Naive B cell (primary cell): ENCODE results near the gene TCF4. TPM values are rescaled to one million over a fixed set of nuclear protein-coding genes. Genes with fewer than 3 reads are reported as not detected.

ENCODE experiments used
- ATAC-seq, 2 donors: fragments of 150-1000 bp; cut with Tn5 transposase; 2 replicates each; pipeline ENCODE4 v1.10.0; 2021; ENCODE audit warnings: low read depth in 2 of 2, mild to moderate bottlenecking in 2 of 2, moderate library complexity in 2 of 2
- DNase-seq: peaks from one replicate; pipeline ENCODE4 v3.0.0; 2022
- H3K27ac Mint-ChIP-seq, 6 donors: one replicate each; pipeline ENCODE4 v1.8.0; 2020 to 2022; ENCODE audit warnings: mild to moderate bottlenecking in 6 of 6, mixed read lengths in 6 of 6, moderate library complexity in 5 of 6, inconsistent platforms in 2 of 6
- H3K27me3 Mint-ChIP-seq, 3 donors: one replicate each; pipeline ENCODE4 v1.8.0; 2021 to 2022; ENCODE audit warnings: mixed read lengths in 3 of 3, mild to moderate bottlenecking in 1 of 3
- H3K36me3 Mint-ChIP-seq, 2 donors: one replicate each; pipeline ENCODE4 v1.8.0; 2020 to 2022; ENCODE audit warnings: mixed read lengths in 2 of 2, inconsistent platforms in 1 of 2, mild to moderate bottlenecking in 1 of 2
- H3K4me1 Mint-ChIP-seq, 3 donors: one replicate each; pipeline ENCODE4 v1.8.0; 2020 to 2022; ENCODE audit warnings: mixed read lengths in 3 of 3, inconsistent platforms in 1 of 3, mild to moderate bottlenecking in 1 of 3, moderate library complexity in 1 of 3
- H3K4me3 Mint-ChIP-seq, 8 donors: one replicate each; pipeline ENCODE4 v1.8.0; 2020 to 2022; ENCODE audit warnings: mild to moderate bottlenecking in 8 of 8, mixed read lengths in 8 of 8, moderate library complexity in 8 of 8, inconsistent platforms in 2 of 8
- H3K9me3 Mint-ChIP-seq, 7 donors: one replicate each; pipeline ENCODE4 v1.8.0; 2020 to 2022; ENCODE audit warnings: mixed read lengths in 7 of 7, mild to moderate bottlenecking in 5 of 7, inconsistent platforms in 2 of 7, moderate library complexity in 1 of 7
- polyA plus RNA-seq, 6 donors: library from polyadenylated mRNA; unstranded; fragments of 300-500 nt; fragmentation: Illumina TruSeq; gene quantifications; one replicate each; pipeline ENCODE4 v1.2.3, GENCODE V29; 2021; ENCODE audit warnings: low read depth in 6 of 6

TCF4 gene
- polyA plus RNA-seq, 6 donors from 2014 or later, result 199 to 274 (median 217) TPM

DNA sequence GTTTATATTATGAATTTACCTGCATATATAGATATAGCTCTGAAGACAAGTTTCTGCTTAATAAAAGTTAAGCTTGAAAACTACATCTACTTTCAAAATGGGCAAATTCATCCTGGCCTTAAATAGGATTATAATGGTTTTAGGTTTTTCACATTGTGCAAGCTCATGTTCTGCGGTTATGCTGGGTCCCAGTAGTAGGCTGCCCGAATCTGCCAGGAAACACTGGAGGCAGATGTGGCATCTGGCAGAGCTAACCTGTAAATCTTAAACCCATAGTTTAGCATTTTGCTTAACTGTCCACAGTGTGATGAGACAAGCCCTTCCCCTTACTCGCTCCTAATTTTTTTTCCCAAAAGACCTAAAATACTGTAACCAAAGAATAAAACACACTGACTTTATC is 234.2 kb downstream of the TCF4 start:
- ATAC-seq (no peak), DNase-seq (no peak)
- Mint-ChIP-seq H3K36me3 (peaks cover 0 to 8% of the 10 kb centered on the region in 2 donors), H3K4me3 (no peak overlapping the region), H3K27ac (peak overlapping the region in 3 of 6 donors; percentile 11 to 47 (median 36)), H3K9me3 (peaks cover 0 to 4% (median 0%) of the 10 kb centered on the region in 7 donors), H3K27me3 (no peaks in the 10 kb centered on the region), H3K4me1 (peaks cover 11 to 22% (median 20%) of the 10 kb centered on the region in 3 donors)

DNA sequence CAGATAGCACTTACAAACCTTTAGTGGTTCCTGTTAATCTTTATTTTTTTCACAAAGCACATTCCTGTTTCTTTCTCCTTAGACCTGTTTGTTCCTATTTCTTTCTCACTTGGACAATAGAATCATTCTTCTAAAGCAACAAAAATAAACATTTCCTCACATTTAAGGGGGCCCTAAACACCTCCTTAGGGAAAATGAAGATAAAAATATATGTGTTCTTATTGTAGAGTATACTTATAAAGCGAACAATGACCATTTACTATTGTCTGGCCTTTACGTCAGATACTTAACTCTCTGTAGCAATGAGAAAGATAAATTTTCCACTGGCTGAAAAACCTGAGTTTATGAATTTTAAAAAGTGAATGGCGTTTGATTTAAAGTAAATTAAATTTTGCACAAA is 234.6 kb downstream of the TCF4 start:
- ATAC-seq, result no peak
- Mint-ChIP-seq H3K27me3 (no peaks in the 10 kb centered on the region), H3K4me3 (no peak overlapping the region), H3K27ac (peak overlapping the region in 1 of 6 donors; percentile 2), H3K9me3 (peaks cover 0 to 4% (median 0%) of the 10 kb centered on the region in 7 donors), H3K4me1 (peaks cover 11 to 22% (median 20%) of the 10 kb centered on the region in 3 donors), H3K36me3 (peaks cover 0 to 7% of the 10 kb centered on the region in 2 donors)
- no peak for DNase-seq

DNA sequence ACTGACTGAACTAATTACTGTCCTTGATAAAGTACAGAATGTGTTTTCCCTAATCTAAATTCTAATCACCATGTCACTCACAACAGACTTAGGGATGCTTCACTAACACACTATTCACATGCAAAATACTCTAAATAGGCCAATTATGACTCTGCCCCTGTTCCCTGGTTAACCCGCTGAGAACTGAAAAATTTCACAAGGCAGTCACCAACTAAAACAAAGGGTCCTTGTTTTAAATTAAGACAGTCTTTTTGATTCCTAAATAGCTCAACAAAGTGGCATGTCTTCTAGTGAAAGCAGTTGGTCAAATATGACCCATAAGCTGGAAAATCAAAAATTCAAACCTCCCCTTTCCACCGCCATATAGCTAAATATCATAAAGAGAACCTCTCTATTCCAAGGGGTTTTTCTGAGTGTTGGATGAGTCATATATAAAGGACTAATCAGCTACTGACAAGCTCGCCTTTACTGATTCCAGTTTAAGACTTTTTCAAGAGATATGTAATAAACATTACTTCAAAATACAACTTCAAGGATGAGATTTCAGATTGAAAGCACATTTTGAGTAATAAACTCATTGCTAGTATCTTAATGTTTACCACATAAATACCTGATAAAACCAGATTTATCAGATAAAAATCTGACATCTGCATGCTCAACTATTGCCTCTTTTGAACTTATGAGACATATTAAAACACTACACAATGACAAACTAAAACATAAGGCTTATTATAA is 235.8 kb downstream of the TCF4 start:
- ATAC-seq (no peak), DNase-seq (no peak)
- peaks cover 0 to 4% of the 10 kb centered on the region in 2 donors for H3K36me3 Mint-ChIP-seq

DNA sequence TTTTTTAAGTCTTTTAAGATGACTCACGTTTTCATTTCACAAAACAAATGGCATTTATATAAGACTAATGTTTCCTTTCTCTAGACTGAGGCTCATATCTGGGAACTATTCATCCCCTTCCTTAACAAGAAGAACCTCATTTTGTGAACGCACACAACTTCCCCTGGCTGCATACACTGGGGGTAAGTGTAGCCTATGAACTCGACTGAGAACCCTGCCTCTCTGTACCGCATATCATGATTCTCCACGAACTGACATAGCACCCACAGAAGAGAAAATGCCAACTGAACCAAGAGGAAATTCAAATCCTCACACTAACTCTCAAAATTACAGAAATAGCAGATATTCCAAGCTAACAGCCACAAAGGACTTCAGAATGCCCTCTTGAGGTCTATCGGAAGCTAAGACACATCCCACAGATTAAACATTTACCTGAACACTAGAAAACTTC is 236.7 kb downstream of the TCF4 start:
- H3K36me3 Mint-ChIP-seq, result peaks cover 0 to 4% of the 10 kb centered on the region in 2 donors

More for the DNA sequence above, 235.8 kb downstream of the TCF4 start:
- Mint-ChIP-seq H3K4me3 (no peak overlapping the region), H3K27ac (no peak overlapping the region), H3K27me3 (no peaks in the 10 kb centered on the region), H3K9me3 (no peaks in the 10 kb centered on the region), H3K4me1 (peaks cover 11 to 22% (median 20%) of the 10 kb centered on the region in 3 donors)

DNA sequence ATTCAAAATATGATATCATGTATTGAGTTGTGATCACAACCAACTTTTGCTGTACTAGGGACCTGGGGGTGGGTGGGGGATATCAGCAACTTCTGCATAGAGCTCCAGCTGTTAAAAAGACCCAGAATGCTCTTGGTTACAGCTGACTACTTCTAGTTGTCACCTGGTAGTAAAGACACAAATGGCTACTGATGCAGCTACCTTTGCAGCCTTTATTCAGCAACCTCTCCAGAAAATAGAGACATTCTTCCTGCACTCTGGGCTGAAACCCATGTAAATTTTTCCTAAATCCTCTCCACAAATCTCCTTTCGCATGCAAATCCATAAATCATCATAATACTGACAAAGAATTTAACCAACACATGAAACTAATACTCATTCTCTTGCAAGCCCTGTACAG is 238.3 kb downstream of the TCF4 start:
- Mint-ChIP-seq H3K9me3 (no peaks in the 10 kb centered on the region), H3K4me3 (no peak overlapping the region), H3K27me3 (no peaks in the 10 kb centered on the region), H3K27ac (peak overlapping the region in 1 of 6 donors; percentile 0), H3K4me1 (peaks cover 8 to 22% (median 17%) of the 10 kb centered on the region in 3 donors), H3K36me3 (peaks cover 0 to 4% of the 10 kb centered on the region in 2 donors)
- DNase-seq, result no peak
- ATAC-seq, result peak; percentile 85 to 86

More for the DNA sequence above, 236.7 kb downstream of the TCF4 start:
- Mint-ChIP-seq H3K4me3 (peak overlapping the region in 1 of 8 donors; percentile 23), H3K4me1 (peaks cover 11 to 22% (median 20%) of the 10 kb centered on the region in 3 donors), H3K27ac (peak overlapping the region in 1 of 6 donors; percentile 76), H3K9me3 (no peaks in the 10 kb centered on the region), H3K27me3 (no peaks in the 10 kb centered on the region)
- DNase-seq, result no peak
- ATAC-seq, result no peak

DNA sequence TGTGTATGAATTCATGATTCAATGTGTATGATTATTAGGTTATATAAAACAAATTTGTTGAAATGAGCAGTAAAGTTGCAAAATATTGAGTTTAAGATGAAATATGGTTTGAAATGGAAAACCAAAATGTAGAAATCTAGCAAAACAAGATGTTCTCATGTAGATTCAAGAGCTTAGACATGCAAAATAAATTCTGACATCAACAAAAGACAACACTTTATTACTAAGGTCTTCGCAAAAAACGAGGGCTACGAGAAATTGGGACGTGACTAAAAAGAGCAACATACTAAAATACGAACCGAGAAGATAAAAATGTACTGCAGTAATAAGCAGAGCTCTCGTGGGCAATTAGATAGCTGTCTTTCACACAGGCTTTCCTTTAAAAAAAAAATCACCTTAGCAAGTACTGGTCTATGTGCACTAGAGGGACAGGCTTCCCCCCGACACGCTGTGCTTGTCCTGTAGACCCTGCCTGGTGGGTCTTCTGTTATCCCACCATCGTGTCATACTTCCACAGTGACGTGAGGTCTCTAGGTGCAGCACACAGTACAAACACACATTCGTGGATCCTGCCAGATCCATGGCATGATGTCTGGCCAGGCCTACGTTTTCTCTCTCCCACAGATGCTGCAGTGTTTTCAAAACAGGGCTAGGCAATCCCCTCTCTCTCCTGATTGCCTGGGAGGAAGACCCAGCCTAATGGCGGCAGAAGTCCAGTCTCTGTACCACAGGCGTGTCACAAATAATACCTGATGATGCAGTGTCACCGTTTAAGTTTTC is 240.8 kb downstream of the TCF4 start:
- Mint-ChIP-seq H3K9me3 (no peaks in the 10 kb centered on the region), H3K4me3 (no peak overlapping the region), H3K27me3 (no peaks in the 10 kb centered on the region), H3K4me1 (peaks cover 11 to 16% (median 12%) of the 10 kb centered on the region in 3 donors), H3K36me3 (peaks cover 0 to 4% of the 10 kb centered on the region in 2 donors), H3K27ac (peak overlapping the region in 1 of 6 donors; percentile 40)
- DNase-seq (no peak), ATAC-seq (no peak)

DNA sequence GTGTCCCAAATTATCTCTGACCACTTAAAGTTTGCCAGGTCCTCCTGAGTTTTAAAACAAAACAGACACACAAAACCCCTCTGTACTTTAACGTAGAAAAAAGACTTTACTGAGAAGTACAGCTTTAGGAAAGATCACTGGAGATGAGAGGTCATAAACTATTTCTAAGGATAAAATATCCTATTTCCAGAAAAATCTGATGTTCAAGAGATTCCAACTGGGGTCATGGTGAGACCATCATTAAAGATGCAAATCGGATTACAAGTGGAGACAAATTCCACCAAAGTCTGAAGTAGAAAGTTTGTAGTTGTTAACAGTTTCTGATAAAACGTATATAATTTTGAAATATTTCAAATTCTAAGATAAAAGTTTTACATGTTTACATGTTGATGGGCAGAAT is 241.6 kb downstream of the TCF4 start:
- DNase-seq (no peak), ATAC-seq (no peak)
- peaks cover 11 to 14% (median 12%) of the 10 kb centered on the region in 3 donors for H3K4me1 Mint-ChIP-seq
- no peak overlapping the region for H3K4me3 Mint-ChIP-seq
- H3K27me3 Mint-ChIP-seq, result no peaks in the 10 kb centered on the region
- H3K27ac Mint-ChIP-seq, result no peak overlapping the region
- no peaks in the 10 kb centered on the region for H3K9me3 Mint-ChIP-seq
- peaks cover 0 to 4% of the 10 kb centered on the region in 2 donors for H3K36me3 Mint-ChIP-seq

DNA sequence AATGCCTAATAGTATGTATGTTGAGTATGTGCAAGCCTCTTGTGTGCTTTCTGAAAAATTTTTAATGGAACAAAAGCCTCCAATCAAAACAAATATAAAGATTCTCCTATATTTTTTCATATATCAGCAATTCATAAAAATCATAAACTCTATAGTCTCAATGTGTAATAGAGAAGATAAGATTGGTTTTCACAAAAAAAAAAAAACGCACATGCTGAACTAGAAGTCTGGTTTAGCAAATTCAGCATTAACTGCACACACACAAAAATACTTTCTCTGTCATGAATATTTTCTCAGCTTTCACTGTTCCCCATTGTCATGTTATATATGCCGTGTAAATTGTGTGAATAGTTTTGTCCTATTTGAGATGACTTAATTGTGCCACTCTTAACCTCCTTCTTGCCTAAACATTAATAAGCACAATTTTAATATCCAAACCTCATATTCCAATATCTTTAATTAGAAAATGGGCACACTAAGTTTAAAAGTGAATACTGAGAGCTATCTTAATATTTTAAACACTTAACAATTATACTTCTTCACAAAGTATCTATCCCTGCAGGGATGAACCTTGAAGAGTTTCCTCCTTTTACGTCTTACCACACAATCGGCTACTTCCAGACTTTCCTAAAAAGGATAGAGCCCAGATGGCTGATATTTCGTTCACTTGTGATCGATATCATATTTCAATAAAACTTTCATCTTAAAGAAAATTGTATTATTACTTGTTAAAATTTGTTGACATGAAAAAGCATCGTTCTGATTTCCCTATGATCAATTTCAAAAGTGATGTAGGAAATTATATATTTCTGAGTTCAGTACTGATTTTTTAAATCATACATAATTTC is 242.7 kb downstream of the TCF4 start:
- no peak overlapping the region for H3K4me3 Mint-ChIP-seq
- DNase-seq (no peak), ATAC-seq (no peak)
- no peaks in the 10 kb centered on the region for H3K27me3 Mint-ChIP-seq
- H3K4me1 Mint-ChIP-seq, result peaks cover 8 to 11% (median 9%) of the 10 kb centered on the region in 3 donors
- no peaks in the 10 kb centered on the region for H3K9me3 Mint-ChIP-seq
- H3K27ac Mint-ChIP-seq, result peak overlapping the region in 1 of 6 donors; percentile 64
- H3K36me3 Mint-ChIP-seq, result peaks cover 0 to 4% of the 10 kb centered on the region in 2 donors

DNA sequence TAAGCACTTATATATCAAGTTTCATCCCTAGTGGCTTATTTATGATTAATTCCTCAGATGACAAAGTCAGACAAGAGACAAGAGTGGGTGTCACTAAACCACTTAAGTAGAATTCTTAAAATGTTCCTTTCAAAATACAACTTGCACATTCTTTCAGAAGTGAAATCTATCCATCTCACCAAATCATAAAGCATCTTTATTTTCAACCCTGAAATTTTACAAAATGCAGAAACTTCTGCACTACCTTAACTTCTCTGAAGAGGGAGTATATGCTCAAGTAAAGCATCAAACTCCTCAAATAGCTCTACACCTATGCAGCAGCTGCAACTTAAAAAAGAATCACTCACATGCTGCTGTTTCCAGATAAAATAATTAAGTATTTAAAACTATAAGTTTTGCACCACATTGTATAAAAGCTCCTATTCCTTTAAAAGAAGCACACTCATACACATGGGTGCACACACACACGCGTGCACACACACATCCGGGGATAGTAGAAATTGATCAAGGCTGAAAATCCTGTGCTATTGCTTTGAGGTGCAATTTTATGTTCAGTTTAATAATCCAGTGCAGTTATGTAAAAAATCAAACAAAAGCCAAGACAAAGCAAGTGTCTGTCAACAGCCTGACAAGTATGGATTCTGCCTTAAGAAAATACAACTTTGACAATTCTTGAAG is 244.5 kb downstream of the TCF4 start:
- DNase-seq, result no peak
- H3K4me3 Mint-ChIP-seq, result no peak overlapping the region
- no peaks in the 10 kb centered on the region for H3K27me3 Mint-ChIP-seq

DNA sequence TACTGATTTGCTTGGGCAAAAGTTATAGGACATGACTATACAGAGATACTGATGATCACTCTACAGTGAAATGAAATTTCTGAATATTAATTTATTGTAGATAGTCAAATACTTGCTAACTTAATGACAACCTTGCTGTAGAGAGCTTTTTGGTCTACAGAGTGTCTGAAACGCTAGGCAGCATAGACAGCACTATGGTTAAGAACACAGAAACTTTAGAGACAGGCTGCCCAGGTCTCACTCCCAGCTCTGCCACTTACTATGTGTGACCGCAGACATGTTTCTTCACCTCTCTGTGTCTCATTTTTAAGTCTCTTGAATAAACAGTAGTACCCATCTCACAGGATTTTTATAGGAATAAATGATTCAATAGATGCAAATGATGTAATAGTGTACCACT is 247.0 kb downstream of the TCF4 start:
- no peaks in the 10 kb centered on the region for H3K27me3 Mint-ChIP-seq
- no peaks in the 10 kb centered on the region for H3K36me3 Mint-ChIP-seq
- ATAC-seq, result no peak
- H3K4me3 Mint-ChIP-seq, result no peak overlapping the region
- H3K4me1 Mint-ChIP-seq, result peaks cover 22 to 31% (median 26%) of the 10 kb centered on the region in 3 donors
- H3K9me3 Mint-ChIP-seq, result no peaks in the 10 kb centered on the region
- no peak overlapping the region for H3K27ac Mint-ChIP-seq
- no peak for DNase-seq

More for the DNA sequence above, 244.5 kb downstream of the TCF4 start:
- H3K36me3 Mint-ChIP-seq, result peaks cover 0 to 4% of the 10 kb centered on the region in 2 donors
- peaks cover 8 to 16% (median 13%) of the 10 kb centered on the region in 3 donors for H3K4me1 Mint-ChIP-seq
- ATAC-seq, result peak; percentile 53 to 67
- no peak overlapping the region for H3K27ac Mint-ChIP-seq
- H3K9me3 Mint-ChIP-seq, result no peaks in the 10 kb centered on the region

DNA sequence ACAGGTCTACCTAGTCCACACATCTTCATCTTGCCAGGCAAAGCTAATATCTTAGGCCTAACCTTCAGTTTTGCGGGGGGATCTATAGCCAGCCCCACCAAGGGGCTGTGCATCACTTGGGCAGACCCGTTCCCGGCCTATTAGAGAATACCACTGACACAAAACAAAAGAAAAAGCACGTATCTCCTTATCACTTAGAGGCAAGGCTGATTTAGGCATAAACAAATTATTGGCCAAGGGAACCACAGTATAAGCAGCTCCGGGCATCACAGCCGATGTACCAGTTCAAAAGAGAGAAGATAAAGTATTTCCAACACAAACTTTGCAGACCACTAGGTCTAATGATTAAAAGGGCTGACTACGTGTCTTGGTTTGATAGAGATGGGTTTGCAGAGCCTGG is 248.0 kb downstream of the TCF4 start:
- H3K27ac Mint-ChIP-seq, result peak overlapping the region in 3 of 6 donors; percentile 10 to 90 (median 72)
- DNase-seq, result no peak
- no peaks in the 10 kb centered on the region for H3K27me3 Mint-ChIP-seq
- peaks cover 22 to 31% (median 26%) of the 10 kb centered on the region in 3 donors for H3K4me1 Mint-ChIP-seq
- no peaks in the 10 kb centered on the region for H3K36me3 Mint-ChIP-seq
- H3K9me3 Mint-ChIP-seq, result no peaks in the 10 kb centered on the region
- H3K4me3 Mint-ChIP-seq, result peak overlapping the region in 5 of 8 donors; percentile 29 to 92 (median 63)
- ATAC-seq, result no peak

DNA sequence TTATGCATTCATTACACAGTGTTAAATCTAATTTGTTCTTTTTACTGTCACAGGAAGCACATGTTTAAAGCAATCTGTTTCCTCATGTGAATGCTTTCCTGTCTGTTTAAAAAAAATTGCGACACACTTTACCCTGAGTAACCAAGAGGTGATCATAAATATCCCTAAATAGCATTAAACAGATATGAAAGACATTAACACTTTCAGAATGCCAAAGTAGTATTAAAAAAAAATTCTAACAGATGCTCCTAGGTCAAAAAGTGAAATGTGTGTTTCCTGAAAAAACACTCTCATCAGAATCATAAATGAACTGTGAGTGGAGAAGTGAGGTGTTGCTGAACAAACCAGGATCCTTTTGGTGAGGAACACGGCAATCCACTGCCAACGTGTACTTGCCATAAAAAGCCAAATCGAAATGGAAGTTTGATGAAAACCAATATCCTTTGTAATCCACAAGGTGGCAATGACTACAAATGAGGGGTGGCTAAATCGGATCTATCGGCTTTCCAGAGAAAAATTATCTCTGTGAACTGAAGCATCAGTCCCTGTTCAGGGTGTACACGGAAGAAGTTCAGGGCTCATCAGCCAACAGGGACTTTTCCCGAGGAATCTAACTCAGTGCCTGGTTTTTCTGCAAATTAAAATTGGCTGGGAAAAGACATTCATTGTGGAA is 248.9 kb downstream of the TCF4 start:
- peak overlapping the region; percentile 57 to 92 (median 78) for H3K4me3 Mint-ChIP-seq
- peak; percentile 53 for ATAC-seq
- DNase-seq, result no peak

More for the DNA sequence above, 248.9 kb downstream of the TCF4 start:
- Mint-ChIP-seq H3K27ac (peak overlapping the region; percentile 60 to 93 (median 89)), H3K36me3 (no peaks in the 10 kb centered on the region), H3K4me1 (peaks cover 22 to 31% (median 26%) of the 10 kb centered on the region in 3 donors), H3K27me3 (no peaks in the 10 kb centered on the region), H3K9me3 (no peaks in the 10 kb centered on the region)
